ENCODE results near the gene CCL3.

- TF ChIP-seq, protein P1, sequence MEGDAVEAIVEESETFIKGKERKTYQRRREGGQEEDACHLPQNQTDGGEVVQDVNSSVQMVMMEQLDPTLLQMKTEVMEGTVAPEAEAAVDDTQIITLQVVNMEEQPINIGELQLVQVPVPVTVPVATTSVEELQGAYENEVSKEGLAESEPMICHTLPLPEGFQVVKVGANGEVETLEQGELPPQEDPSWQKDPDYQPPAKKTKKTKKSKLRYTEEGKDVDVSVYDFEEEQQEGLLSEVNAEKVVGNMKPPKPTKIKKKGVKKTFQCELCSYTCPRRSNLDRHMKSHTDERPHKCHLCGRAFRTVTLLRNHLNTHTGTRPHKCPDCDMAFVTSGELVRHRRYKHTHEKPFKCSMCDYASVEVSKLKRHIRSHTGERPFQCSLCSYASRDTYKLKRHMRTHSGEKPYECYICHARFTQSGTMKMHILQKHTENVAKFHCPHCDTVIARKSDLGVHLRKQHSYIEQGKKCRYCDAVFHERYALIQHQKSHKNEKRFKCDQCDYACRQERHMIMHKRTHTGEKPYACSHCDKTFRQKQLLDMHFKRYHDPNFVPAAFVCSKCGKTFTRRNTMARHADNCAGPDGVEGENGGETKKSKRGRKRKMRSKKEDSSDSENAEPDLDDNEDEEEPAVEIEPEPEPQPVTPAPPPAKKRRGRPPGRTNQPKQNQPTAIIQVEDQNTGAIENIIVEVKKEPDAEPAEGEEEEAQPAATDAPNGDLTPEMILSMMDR (IDR thresholded peaks at IDR 0.05) = no peak
- TF ChIP-seq POLR2A (IDR thresholded peaks at IDR 0.05) = no peak
Measured at GRCh38 chr17:36133602-36134236, 43.8 kb upstream of the CCL3 start.

Data from uterus (tissue), 2 donors.